ENCODE measurements around the gene SET. TPM values are rescaled to one million over a fixed set of nuclear protein-coding genes. Genes with fewer than 3 reads are reported as not detected.
A peak's percentile ranks its signal among the peaks of the same experiment; 100 is the strongest.

The SET gene
- total and polyA plus RNA-seq, 2 of the 13 experiments (the other 11 are each of a cell fraction or from before 2014, with no cell fraction given): 94.2 to 611 TPM

DNA sequence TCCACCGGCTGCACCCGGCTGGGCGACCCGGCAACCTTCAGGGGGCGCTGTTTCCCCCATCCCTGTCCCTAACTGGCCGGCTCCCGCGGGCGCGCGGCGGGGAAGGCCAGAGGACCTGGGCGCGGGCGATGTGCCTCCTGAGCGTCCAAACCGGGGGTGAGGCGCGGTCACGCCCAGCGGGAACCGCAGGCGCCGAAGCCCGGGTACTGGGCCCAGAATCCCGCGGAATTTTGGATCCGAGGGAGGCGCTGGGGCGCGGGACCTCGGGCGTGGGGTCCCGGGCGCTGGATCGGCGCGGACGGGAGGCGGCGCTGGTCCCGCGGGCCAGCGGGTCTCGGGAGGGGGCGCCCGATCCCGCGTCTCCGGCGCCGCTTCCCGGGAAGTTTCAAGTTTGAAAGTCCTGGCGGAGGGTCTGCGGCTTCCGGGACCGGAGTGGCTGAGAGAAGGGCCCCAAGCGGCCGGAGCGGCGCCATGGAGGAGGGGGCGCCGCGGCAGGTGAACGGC lies 13.5 kb downstream of the SET start, which contains the start of gene PKN3 (continued):
- TF ChIP-seq, protein P1, sequence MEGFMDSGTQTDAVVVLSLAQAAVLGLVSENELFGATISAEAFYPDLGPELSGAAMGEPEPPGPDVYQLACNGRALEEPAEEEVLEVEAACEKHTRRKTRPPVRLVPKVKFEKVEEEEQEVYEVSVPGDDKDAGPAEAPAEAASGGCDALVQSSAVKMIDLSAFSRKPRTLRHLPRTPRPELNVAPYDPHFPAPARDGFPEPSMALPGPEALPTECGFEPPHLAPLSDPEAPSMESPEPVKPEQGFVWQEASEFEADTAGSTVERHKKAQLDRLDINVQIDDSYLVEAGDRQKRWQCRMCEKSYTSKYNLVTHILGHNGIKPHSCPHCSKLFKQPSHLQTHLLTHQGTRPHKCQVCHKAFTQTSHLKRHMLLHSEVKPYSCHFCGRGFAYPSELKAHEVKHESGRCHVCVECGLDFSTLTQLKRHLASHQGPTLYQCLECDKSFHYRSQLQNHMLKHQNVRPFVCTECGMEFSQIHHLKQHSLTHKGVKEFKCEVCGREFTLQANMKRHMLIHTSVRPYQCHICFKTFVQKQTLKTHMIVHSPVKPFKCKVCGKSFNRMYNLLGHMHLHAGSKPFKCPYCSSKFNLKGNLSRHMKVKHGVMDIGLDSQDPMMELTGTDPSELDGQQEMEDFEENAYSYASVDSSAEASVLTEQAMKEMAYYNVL (CRISPR knock-in tag; IDR thresholded peaks at IDR 0.05; ENCODE audit: borderline replicate concordance): 0 out of 2 replicates have a peak, but pooled peaks have one; percentile 29
- TF ChIP-seq CENPT (CRISPR knock-in tag; IDR thresholded peaks at IDR 0.05; ENCODE audit: low read depth) (no peak), YY1 (IDR thresholded peaks at IDR 0.05; ENCODE audit: insufficient read depth, insufficient replicate concordance, low read depth, low read length) (peak; percentile 41), ZEB1 (IDR thresholded peaks at IDR 0.05; ENCODE audit: insufficient replicate concordance, low read depth) (no peak), MIXL1 (CRISPR knock-in tag; IDR thresholded peaks at IDR 0.05) (no peak), ZZZ3 (CRISPR knock-in tag; IDR thresholded peaks at IDR 0.05; ENCODE audit: borderline replicate concordance) (no peak), ZNF879 (CRISPR knock-in tag; IDR thresholded peaks at IDR 0.05) (no peak), MXD3 (CRISPR knock-in tag; IDR thresholded peaks at IDR 0.05) (peak; percentile 51; the same call in 1 of the 2 replicates), ZFP36L1 (CRISPR knock-in tag; IDR thresholded peaks at IDR 0.05) (peak; percentile 43; the same call in 1 of the 2 replicates), ATF6 (CRISPR knock-in tag; conservative IDR thresholded peaks at IDR 0.05) (no peak), E2F2 (CRISPR knock-in tag; IDR thresholded peaks at IDR 0.05; ENCODE audit: borderline replicate concordance) (0 out of 2 replicates have a peak, but pooled peaks have one; percentile 22), MYC (CRISPR knock-in tag; IDR thresholded peaks at IDR 0.05; ENCODE audit: borderline replicate concordance) (peak; percentile 53; the same call in 1 of the 2 replicates), SOX6 (IDR thresholded peaks at IDR 0.05) (no peak), SOX6 (CRISPR knock-in tag; IDR thresholded peaks at IDR 0.05) (peak; percentile 64)
- TF ChIP-seq, protein P2, sequence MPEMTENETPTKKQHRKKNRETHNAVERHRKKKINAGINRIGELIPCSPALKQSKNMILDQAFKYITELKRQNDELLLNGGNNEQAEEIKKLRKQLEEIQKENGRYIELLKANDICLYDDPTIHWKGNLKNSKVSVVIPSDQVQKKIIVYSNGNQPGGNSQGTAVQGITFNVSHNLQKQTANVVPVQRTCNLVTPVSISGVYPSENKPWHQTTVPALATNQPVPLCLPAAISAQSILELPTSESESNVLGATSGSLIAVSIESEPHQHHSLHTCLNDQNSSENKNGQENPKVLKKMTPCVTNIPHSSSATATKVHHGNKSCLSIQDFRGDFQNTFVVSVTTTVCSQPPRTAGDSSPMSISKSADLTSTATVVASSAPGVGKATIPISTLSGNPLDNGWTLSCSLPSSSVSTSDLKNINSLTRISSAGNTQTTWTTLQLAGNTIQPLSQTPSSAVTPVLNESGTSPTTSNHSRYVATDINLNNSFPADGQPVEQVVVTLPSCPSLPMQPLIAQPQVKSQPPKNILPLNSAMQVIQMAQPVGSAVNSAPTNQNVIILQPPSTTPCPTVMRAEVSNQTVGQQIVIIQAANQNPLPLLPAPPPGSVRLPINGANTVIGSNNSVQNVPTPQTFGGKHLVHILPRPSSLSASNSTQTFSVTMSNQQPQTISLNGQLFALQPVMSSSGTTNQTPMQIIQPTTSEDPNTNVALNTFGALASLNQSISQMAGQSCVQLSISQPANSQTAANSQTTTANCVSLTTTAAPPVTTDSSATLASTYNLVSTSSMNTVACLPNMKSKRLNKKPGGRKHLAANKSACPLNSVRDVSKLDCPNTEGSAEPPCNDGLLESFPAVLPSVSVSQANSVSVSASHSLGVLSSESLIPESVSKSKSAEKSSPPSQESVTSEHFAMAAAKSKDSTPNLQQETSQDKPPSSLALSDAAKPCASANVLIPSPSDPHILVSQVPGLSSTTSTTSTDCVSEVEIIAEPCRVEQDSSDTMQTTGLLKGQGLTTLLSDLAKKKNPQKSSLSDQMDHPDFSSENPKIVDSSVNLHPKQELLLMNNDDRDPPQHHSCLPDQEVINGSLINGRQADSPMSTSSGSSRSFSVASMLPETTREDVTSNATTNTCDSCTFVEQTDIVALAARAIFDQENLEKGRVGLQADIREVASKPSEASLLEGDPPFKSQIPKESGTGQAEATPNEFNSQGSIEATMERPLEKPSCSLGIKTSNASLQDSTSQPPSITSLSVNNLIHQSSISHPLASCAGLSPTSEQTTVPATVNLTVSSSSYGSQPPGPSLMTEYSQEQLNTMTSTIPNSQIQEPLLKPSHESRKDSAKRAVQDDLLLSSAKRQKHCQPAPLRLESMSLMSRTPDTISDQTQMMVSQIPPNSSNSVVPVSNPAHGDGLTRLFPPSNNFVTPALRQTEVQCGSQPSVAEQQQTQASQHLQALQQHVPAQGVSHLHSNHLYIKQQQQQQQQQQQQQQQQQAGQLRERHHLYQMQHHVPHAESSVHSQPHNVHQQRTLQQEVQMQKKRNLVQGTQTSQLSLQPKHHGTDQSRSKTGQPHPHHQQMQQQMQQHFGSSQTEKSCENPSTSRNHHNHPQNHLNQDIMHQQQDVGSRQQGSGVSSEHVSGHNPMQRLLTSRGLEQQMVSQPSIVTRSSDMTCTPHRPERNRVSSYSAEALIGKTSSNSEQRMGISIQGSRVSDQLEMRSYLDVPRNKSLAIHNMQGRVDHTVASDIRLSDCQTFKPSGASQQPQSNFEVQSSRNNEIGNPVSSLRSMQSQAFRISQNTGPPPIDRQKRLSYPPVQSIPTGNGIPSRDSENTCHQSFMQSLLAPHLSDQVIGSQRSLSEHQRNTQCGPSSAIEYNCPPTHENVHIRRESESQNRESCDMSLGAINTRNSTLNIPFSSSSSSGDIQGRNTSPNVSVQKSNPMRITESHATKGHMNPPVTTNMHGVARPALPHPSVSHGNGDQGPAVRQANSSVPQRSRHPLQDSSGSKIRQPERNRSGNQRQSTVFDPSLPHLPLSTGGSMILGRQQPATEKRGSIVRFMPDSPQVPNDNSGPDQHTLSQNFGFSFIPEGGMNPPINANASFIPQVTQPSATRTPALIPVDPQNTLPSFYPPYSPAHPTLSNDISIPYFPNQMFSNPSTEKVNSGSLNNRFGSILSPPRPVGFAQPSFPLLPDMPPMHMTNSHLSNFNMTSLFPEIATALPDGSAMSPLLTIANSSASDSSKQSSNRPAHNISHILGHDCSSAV (CRISPR knock-in tag; IDR thresholded peaks at IDR 0.05; ENCODE audit: borderline replicate concordance): no peak
